ENCODE data around the gene USP20. TPM values are rescaled to one million over a fixed set of nuclear protein-coding genes. Genes with fewer than 3 reads are reported as not detected.

USP20 gene
- total RNA-seq, 1 donor from 2014 or later, result 10.8 TPM

DNA sequence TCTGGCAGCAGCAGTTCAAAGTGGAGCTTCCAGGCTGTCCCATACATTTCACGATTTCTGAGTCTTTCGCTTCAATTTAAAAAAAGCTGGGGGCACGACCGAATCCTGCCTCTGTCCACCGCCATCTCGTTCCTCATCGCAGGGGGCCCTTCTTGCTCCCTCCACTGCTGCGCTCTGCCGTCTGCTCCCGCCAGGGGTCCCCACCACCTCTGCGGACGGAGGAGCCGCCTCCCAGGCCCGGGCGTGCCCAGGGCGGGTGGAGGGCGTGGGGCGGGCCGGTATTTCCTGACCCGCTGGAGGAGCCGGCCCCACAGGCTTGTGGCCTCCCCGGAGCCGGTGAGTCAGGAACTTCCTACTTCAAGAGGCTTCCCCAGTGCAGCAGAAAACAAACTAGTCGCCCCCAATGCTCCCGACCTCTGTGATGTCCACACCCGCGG lies 50.4 kb downstream of the USP20 start:
- no peaks in the 10 kb centered on the region for H3K9me3 Mint-ChIP-seq
- H3K9ac ChIP-seq, result no peak overlapping the region
- H3K9me3 ChIP-seq (ENCODE audit: low read depth), result no peaks in the 10 kb centered on the region
- no peak overlapping the region for H3K27ac Mint-ChIP-seq
- H3K27me3 ChIP-seq, result no peaks in the 10 kb centered on the region
- H3K36me3 Mint-ChIP-seq, result peaks cover 14% of the 10 kb centered on the region
- peaks cover 2% of the 10 kb centered on the region for H3K27me3 Mint-ChIP-seq (ENCODE audit: insufficient read depth, low read depth)
- no peak overlapping the region for H3K27ac ChIP-seq
- peaks cover 44% of the 10 kb centered on the region for H3K4me1 Mint-ChIP-seq
- peaks cover 30% of the 10 kb centered on the region for H3K4me1 ChIP-seq
- no peaks in the 10 kb centered on the region for H3K79me2 ChIP-seq (ENCODE audit: low read depth)
- no peak overlapping the region for H3K4me3 Mint-ChIP-seq
- peak; percentile 92 for DNase-seq (ENCODE audit: low spot score)
- no peak overlapping the region for H2AFZ ChIP-seq (replicated peaks)
- H3K4me2 ChIP-seq, result peak overlapping the region; percentile 67
- no peak for TF ChIP-seq EZH2 (IDR thresholded peaks at IDR 0.05)
- TF ChIP-seq, protein P1, sequence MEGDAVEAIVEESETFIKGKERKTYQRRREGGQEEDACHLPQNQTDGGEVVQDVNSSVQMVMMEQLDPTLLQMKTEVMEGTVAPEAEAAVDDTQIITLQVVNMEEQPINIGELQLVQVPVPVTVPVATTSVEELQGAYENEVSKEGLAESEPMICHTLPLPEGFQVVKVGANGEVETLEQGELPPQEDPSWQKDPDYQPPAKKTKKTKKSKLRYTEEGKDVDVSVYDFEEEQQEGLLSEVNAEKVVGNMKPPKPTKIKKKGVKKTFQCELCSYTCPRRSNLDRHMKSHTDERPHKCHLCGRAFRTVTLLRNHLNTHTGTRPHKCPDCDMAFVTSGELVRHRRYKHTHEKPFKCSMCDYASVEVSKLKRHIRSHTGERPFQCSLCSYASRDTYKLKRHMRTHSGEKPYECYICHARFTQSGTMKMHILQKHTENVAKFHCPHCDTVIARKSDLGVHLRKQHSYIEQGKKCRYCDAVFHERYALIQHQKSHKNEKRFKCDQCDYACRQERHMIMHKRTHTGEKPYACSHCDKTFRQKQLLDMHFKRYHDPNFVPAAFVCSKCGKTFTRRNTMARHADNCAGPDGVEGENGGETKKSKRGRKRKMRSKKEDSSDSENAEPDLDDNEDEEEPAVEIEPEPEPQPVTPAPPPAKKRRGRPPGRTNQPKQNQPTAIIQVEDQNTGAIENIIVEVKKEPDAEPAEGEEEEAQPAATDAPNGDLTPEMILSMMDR (IDR thresholded peaks at IDR 0.05), result peak; percentile 82
- no peaks in the 10 kb centered on the region for H3K36me3 ChIP-seq
- no peaks in the 10 kb centered on the region for H4K20me1 ChIP-seq (ENCODE audit: low read depth)
- H3K4me3 ChIP-seq, result peak overlapping the region; percentile 21
- H3F3A ChIP-seq (ENCODE audit: low read depth), result peaks cover 26% of the 10 kb centered on the region

GRCh38 chr9:129886226-129887174 lies 51.2 kb downstream of the USP20 start:
- H3K4me1 Mint-ChIP-seq, result peaks cover 48% of the 10 kb centered on the region
- no peaks in the 10 kb centered on the region for H3K36me3 ChIP-seq

DNA sequence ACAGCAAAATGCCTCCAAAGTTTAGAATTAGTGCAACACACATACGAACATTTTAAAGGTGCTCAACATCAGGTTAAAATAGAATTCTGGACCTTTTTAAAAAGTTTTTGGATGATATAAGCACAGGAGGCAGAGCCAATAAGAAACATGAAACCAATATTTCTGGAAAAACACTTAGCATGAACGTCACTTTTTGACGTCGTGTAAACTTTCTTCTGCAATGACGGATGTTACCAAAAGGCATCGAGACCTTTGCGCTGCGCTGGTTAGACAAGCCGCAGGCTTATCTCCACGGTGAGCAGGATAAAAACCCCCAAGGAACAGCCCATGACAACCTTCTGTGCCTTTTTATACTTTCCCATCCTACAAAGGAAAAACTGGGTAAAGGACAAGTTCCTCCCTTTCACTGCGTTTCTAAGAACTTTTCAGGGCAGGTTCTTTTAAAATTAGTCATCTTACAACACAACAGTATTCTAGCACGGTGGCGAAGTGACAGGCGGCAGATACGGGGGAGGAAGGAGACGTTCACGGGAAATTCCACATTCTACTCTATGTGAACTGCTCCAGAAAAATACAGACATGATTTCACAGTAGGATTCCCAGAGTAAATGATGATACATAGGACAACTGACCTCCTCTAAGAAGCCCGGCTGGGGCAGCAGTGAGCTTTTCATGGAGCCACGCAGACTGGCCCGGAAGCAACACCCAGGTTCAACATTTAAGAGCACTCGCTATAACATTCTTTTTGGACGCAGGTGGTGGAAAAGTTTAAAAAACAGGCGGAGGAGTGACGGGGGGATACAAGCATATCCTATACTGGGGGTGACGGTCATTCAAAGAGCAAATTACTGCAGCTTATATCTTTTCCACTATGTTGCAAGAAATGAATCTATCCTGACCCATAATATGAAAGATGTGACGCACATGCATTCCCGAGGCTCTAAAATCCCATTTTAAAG lies 52.4 kb downstream of the USP20 start:
- no peak for DNase-seq (ENCODE audit: low spot score)
- peaks cover 2% of the 10 kb centered on the region for H3K27me3 Mint-ChIP-seq (ENCODE audit: insufficient read depth, low read depth)
- H3K9me3 Mint-ChIP-seq, result no peaks in the 10 kb centered on the region
- peaks cover 14% of the 10 kb centered on the region for H3K36me3 Mint-ChIP-seq
- no peak overlapping the region for H3K4me2 ChIP-seq
- peaks cover 57% of the 10 kb centered on the region for H3K4me1 Mint-ChIP-seq
- no peak overlapping the region for H3K4me3 ChIP-seq
- H4K20me1 ChIP-seq (ENCODE audit: low read depth), result no peaks in the 10 kb centered on the region
- peak overlapping the region; percentile 34 for H3K27ac Mint-ChIP-seq
- no peak overlapping the region for H2AFZ ChIP-seq (replicated peaks)
- peaks cover 38% of the 10 kb centered on the region for H3K4me1 ChIP-seq
- no peaks in the 10 kb centered on the region for H3K79me2 ChIP-seq (ENCODE audit: low read depth)
- H3K9ac ChIP-seq, result no peak overlapping the region
- H3K4me3 Mint-ChIP-seq, result no peak overlapping the region
- H3K27ac ChIP-seq, result no peak overlapping the region
- H3K9me3 ChIP-seq (ENCODE audit: low read depth), result no peaks in the 10 kb centered on the region
- H3K36me3 ChIP-seq, result no peaks in the 10 kb centered on the region
- peaks cover 38% of the 10 kb centered on the region for H3F3A ChIP-seq (ENCODE audit: low read depth)
- no peaks in the 10 kb centered on the region for H3K27me3 ChIP-seq
- TF ChIP-seq EZH2 (IDR thresholded peaks at IDR 0.05), result no peak
- TF ChIP-seq, protein P1 (IDR thresholded peaks at IDR 0.05), result no peak
- no peak for TF ChIP-seq EZH2phosphoT487 (IDR thresholded peaks at IDR 0.05)

More at GRCh38 chr9:129886226-129887174, 51.2 kb downstream of the USP20 start:
- peaks cover 14% of the 10 kb centered on the region for H3K36me3 Mint-ChIP-seq
- H3K79me2 ChIP-seq (ENCODE audit: low read depth), result no peaks in the 10 kb centered on the region
- H3K4me3 ChIP-seq, result peak overlapping the region; percentile 21
- peak overlapping the region; percentile 67 for H3K4me2 ChIP-seq
- peaks cover 2% of the 10 kb centered on the region for H3K27me3 Mint-ChIP-seq (ENCODE audit: insufficient read depth, low read depth)
- no peak overlapping the region for H3K9ac ChIP-seq
- no peak for DNase-seq (ENCODE audit: low spot score)
- H3K4me1 ChIP-seq, result peaks cover 33% of the 10 kb centered on the region
- no peaks in the 10 kb centered on the region for H4K20me1 ChIP-seq (ENCODE audit: low read depth)
- no peaks in the 10 kb centered on the region for H3K9me3 Mint-ChIP-seq
- no peak overlapping the region for H2AFZ ChIP-seq (replicated peaks)
- H3F3A ChIP-seq (ENCODE audit: low read depth), result peaks cover 34% of the 10 kb centered on the region
- H3K9me3 ChIP-seq (ENCODE audit: low read depth), result no peaks in the 10 kb centered on the region
- H3K4me3 Mint-ChIP-seq, result no peak overlapping the region
- H3K27me3 ChIP-seq, result no peaks in the 10 kb centered on the region
- peak overlapping the region; percentile 42 for H3K27ac Mint-ChIP-seq
- TF ChIP-seq EZH2phosphoT487 (IDR thresholded peaks at IDR 0.05) (no peak), EZH2 (IDR thresholded peaks at IDR 0.05) (no peak)
- TF ChIP-seq, protein P1 (IDR thresholded peaks at IDR 0.05), result no peak
- no peak overlapping the region for H3K27ac ChIP-seq

Data from neural progenitor cell (in vitro differentiated cells).